ENCODE data around the gene GSG1L2.
A peak's percentile ranks its signal among the peaks of the same experiment; 100 is the strongest.
"Not testable (repeated sequence)": the region's sequence is repeated elsewhere in the genome, so short reads cannot be mapped to it uniquely, and the experiment has no call there.

The GSG1L2 gene

GRCh38 chr17:9784544-9784943 lies 37.3 kb downstream of the GSG1L2 start:
- no peak for DNase-seq

GRCh38 chr17:9783465-9783864 lies 38.4 kb downstream of the GSG1L2 start:
- DNase-seq = not testable (repeated sequence)

GRCh38 chr17:9783050-9783449 lies 38.8 kb downstream of the GSG1L2 start:
- DNase-seq = no peak

GRCh38 chr17:9780552-9780951 lies 41.3 kb downstream of the GSG1L2 start:
- no peak for DNase-seq

GRCh38 chr17:9776911-9777310 lies 45.0 kb downstream of the GSG1L2 start:
- DNase-seq = no peak

- DNase-seq = no peak
These were observed 49.2 kb downstream of the GSG1L2 start for GRCh38 chr17:9772658-9773057.

- no peak for DNase-seq
These were observed 50.4 kb downstream of the GSG1L2 start for GRCh38 chr17:9771465-9771864.

GRCh38 chr17:9769036-9769695 lies 52.7 kb downstream of the GSG1L2 start:
- no peak for DNase-seq

- DNase-seq = peak; percentile 16
These were observed 53.4 kb downstream of the GSG1L2 start for GRCh38 chr17:9768381-9768934.

GRCh38 chr17:9767432-9767991 lies 54.4 kb downstream of the GSG1L2 start:
- no peak for DNase-seq

- DNase-seq = no peak
These were observed 54.9 kb downstream of the GSG1L2 start for GRCh38 chr17:9766970-9767369.

GRCh38 chr17:9765322-9765721 lies 56.6 kb downstream of the GSG1L2 start:
- no peak for DNase-seq

GRCh38 chr17:9763643-9764042 lies 58.2 kb downstream of the GSG1L2 start:
- DNase-seq = no peak

GRCh38 chr17:9760266-9760665 lies 61.6 kb downstream of the GSG1L2 start:
- DNase-seq = no peak

GRCh38 chr17:9755083-9755482 lies 66.8 kb downstream of the GSG1L2 start:
- no peak for DNase-seq
